Stimulated activated CD8-positive, alpha-beta memory T cell treated with anti-CD3 and anti-CD28 coated beads, Interleukin-2, amount 100 ng/mL, for 48 hours (primary cell): ENCODE results near the gene MLLT10.
"Not testable (repeated sequence)": the region's sequence is repeated elsewhere in the genome, so short reads cannot be mapped to it uniquely, and the experiment has no call there.

Source experiments
- DNase-seq, 2 donors: peaks; one replicate each; pipeline ENCODE4 v3.0.0-alpha.2; 2020; ENCODE audit warnings: low read depth in 2 of 2

MLLT10 gene

DNA sequence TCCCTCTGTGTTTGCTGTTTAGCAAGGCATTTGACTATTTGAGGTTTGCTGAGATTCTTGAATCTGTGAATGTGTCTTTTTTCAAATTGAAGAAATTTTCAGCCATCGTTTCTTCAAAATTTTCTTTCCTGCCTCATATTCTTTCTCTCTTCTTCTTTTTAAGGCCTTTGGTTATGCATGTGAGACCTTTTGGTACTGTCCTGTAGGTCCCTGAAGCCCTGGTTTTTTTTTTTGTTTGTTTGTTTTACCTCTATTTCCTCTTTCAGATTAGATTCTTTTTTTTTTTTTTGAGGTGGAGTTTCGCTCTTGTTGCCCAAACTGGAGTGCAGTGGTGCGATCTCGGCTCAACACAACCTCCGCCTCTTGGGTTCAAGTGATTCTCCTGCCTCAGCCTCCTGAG is 45.3 kb downstream of the MLLT10 start:
- DNase-seq = no peak

DNA sequence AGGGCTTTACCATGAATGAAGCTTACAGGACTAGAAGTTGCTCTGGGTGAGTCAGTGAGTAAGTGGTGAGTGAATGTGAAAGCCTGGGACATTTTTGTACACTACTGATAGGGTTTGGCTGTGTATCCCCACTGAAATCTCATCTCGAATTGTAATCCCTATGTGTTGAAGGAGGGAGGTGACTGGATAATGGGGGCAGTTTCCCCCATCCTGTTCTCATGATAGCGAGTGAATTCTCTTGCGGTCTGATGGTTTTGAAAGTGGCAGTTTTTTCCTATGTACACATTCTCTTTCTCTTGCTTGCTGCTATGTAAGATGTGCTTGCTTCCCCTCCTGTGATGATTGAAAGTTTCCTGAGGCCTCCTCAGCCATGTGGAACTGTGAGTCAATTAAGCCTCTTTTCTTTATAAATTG is 47.4 kb downstream of the MLLT10 start:
- DNase-seq = not testable (repeated sequence)

DNA sequence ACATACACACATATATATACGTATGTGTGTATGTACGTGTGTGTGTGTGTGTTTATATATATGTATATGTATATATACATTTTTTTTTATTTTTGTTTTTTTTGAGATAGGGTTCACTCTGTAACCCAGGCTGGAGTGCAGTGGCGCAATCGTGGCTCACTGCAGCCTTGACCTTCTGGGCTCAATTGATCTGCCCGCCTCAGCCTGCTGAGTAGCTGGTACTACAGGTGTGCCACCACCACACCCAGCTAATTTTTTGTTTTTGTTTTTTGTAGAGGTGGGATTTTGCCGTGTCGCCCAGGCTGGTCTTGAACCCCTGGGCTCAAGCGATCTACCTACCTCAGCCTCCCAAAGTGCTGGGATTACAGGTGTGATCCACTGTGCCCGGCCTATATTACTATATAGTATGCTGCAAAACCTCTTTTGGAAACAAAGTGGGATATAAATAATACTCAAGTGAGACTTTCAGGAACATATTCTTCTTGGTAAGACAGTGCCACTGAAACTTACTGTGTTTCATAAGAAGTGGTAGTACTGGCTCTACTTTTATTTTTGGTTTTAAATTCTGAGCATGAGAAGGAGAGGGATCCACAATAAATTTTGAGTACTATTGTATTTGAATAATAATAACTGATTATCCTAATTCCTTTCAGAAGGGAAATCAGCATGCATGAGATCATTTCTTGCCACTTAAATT is 51.0 kb downstream of the MLLT10 start:
- DNase-seq = no peak

DNA sequence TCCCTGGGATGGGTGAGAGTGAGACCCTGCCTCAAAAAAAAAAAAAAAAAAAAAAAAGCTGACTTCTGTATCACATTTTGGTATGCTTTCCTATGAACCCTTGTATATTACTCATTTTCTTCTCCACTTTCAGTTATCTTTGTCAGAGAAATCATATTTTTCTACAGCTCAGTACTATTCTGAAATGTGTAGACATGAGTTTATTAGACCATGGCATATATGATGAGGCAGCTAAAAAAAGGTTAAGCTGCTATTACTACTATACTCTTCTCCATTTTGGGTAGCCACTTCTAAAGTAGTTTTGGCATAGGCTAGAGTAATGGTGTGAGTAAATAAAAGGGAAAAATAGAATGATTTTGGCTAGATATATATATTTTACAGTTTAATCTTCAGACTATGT is 53.4 kb downstream of the MLLT10 start:
- DNase-seq = no peak

DNA sequence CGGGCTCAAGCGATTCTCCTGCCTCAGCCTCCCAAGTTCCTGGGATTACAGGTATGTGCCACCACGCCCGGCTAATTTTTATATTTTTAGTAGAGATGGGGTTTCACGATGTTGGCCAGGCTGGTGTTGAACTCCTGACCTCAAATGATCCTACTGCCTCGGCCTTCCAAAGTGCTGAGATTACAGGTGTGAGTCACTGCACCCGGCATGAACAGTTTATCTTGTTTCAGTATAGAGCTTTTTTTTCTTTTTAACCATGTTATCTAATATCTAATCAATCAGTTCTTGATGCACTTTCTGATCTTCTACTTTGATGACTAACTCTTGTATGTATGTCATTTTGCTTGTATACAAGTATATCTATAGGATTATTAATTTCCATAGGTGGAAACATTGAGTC is 54.1 kb downstream of the MLLT10 start:
- DNase-seq = not testable (repeated sequence)

DNA sequence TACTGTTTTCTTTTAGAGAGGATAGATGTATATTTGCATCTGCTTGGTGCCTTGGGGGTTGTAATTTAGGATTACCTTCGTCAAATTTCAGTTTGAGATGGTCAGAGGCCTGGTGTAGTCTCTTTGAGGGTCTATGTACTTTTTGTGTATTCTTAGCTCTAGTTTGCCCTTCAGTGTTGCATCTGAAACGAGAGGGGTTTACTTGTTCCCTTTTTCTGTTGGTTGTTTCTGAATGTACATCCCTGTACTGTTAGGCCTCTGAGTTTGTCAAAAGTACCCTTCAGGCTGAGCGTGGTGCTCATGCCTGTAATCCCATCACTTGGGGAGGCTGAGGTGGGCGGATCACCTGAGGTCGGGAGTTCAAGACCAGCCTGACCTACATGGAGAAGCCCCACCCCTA is 60.0 kb downstream of the MLLT10 start:
- no peak for DNase-seq

DNA sequence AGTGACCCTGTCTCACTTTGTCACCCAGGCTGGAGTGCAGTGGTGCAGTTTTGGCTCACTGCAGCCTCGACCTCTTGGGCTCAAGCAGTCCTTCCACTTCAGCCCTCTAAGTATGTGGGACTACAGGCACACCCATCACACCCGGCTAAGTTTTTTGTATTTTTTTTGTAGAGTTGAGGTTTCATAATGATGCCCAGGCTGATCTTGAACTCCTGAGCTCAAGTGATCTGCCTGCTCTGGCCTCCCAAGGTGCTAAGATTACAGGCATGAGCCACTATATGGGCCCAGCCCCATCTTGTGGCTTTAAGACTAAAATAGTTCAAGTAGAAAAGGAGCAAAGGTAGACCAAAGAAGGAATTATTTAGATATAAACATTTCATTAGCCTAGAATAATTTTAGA is 65.5 kb downstream of the MLLT10 start:
- no peak for DNase-seq

DNA sequence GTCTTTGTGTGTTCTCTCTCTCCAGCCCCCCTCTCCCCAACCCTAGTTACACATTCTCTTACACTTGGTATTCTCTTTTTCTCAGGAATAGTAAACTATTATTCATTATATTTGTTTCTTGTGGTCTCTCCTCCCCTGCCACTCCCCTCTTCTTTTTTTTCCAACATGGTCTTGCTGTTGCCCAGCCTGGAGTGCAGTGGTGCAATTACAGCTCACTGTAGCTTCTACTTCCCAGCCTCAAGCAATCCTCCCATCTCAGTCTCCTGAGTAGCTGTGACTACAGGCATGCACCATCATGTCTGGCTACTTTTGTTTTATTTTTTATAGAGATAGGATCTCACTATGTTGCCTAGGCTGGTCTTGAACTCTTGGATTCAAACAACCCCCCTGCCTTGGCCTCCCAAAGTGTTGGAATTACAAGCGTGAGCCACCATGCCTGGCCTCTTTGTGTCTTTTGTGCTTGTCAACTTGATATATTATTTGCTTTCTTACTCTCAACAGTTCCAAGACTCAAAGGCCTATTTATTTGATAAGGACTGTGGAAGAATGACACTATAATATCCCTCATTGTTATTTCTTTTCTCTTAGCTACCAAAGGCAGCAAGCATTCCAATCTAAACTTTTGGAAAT is 66.9 kb downstream of the MLLT10 start:
- DNase-seq = no peak

DNA sequence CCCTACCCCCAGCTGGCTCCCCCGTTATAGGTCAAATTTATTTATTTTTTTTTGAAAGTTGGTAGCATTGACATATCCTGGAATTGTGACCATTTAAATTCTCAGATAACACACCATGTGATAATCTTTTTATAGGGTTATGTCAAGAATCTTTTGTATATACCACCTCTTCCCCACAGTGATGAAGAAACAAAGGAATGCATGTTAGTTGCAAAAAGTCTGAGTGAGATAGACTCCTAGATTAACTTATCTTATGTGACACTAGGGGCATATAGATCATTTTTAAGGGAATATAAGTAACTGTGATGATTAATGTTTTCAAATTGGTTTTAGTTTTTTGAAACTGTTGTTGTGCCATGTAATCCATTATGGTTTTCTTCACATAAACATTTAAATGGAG is 68.3 kb downstream of the MLLT10 start:
- no peak for DNase-seq

DNA sequence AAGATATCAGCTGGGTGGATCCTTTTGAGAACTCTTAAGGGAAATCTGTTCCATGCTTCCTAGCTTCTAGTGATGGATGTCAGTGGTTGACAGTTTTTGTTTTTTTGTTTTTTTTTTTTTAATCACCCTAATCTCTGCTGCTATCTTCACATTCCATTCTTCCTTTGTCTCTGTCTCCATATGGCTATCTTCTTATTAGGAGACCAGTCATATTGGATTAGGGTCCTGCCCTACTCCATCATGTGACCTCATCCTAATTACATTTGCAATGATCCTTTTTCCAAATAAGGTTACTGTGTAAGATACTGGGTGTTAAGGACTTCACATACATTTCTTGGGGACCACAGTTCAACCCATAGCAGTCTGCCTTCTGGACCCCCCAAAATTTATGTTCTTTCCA is 69.7 kb downstream of the MLLT10 start:
- DNase-seq = no peak

DNA sequence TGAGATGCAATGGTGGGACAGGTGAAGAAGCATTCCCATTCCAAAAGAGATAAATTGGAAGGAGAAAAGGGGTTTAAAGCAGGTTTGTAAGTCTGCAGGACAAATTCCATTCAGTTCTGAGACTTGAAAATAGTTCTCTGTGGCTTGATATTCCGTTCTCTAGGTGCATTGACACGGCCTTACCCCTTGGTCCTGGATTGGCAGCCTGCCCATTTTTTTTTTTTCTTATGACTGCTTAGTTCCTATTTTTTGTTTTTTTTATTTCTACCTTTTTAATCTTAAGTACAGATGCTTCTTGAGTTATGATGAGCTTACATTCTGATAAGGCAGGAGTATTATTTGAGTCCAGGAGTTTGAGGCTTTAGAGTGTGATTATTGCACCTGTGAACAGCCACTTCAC is 70.6 kb downstream of the MLLT10 start:
- DNase-seq = no peak

DNA sequence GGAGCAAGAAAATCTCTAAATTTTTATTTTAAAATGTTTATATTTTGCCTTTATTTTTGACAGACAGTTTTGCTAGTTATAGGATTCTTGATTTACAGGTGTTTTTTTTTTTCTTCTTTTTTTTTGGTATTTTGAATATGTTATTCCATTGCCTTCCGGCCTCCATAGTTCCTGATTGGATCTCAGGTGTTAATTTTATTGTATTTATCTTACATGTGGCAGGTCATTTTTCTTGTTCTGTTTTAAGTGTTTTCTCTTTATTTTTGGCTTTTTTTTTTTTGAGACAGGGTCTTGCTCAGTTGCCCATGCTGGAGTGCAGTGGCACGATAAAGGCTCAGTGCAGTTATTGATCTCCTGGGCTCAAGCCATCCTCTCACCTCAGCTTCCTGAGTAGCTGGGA is 73.9 kb downstream of the MLLT10 start:
- no peak for DNase-seq

DNA sequence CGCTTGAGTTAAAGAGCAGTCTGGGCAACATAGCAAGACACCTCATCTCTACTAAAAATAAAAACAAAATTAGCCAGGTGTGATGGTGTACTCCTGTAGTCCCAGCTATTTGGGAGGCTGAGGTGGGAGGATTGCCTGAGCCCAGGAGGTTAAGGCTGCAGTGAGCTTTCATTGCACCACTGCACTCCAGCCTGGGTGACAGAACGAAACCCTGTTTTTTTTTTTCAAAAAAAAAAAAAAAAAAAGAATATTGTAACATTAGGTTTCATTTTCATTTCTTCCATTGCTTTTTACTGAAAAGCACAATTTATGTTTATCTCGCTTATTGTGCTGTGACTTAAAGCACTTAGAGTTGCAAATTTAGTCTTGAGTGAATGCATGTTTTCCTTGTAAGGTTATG is 80.0 kb downstream of the MLLT10 start:
- DNase-seq = no peak

DNA sequence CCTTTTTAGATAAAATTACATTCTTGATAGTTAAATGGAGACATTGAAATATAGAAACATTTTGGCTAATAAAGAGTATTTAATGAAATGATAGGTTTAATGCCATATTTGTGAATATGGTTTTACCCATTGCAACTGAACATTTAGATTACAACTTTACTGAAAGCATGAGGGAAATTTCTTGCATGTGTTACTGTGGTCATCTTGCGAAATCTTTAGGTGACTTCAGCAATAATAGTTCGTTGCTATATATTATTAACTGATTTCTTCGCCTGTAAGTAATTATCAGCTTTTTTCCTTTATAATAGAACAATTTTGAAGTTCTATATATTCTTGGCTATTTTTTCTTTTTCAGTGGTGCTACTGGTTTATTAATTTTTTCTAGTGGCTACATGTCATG is 83.2 kb downstream of the MLLT10 start:
- DNase-seq = no peak

DNA sequence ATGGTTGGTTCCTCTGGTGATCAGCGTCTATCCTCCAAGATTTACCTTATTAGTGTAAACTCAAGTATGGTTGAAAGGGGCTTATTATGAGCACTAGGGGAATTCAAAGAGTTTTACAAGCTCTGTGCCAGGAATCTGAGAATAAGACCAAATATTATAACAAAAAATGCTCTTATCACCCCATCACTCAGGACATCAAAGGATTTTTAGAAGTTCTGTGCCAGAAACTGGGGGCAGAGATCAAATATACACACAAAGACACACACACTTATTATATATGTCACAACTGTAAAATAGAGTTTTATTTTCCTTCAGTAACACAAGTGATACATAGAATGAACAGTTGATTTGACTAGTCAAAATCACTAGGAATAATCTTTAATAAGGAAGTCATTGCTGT is 89.3 kb downstream of the MLLT10 start:
- no peak for DNase-seq

DNA sequence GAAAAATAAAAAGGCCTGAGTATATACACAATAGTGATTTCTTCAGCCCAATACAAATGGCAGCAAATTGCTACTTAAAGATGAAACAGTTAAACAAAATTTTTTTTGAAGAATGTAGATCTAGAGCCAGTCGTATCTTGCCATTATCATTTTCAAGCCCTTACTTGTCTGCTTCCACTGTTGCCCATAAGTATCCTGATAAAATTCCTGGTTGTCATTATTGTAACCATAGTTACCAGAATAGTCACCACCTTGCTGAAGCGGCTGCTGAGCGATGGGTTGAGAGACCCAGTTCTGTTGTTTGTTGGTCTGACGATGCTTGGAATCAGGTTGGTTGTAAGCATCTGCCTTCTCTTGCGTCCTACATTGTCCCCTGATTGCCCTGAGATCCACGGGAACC is 90.4 kb downstream of the MLLT10 start:
- DNase-seq = not testable (repeated sequence)

DNA sequence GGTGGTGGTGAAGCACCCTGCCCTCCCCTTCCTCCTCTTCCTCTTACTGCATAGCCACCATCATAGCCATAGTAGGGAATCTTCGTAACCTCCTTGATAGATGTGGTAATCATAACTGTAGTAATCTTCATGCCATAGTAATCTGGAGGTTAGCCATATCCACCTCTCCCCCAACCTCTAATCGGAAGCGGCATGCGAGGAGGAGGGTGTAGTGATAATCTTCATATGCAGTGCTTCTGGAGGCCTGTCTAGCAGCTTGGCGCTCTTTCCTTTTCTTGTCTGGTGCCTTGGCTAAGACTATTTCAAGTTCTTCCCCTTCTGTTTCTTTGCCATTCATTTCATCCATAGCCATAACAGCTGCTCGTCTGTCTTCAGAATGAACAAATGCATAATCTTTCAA is 90.9 kb downstream of the MLLT10 start:
- DNase-seq = no peak

DNA sequence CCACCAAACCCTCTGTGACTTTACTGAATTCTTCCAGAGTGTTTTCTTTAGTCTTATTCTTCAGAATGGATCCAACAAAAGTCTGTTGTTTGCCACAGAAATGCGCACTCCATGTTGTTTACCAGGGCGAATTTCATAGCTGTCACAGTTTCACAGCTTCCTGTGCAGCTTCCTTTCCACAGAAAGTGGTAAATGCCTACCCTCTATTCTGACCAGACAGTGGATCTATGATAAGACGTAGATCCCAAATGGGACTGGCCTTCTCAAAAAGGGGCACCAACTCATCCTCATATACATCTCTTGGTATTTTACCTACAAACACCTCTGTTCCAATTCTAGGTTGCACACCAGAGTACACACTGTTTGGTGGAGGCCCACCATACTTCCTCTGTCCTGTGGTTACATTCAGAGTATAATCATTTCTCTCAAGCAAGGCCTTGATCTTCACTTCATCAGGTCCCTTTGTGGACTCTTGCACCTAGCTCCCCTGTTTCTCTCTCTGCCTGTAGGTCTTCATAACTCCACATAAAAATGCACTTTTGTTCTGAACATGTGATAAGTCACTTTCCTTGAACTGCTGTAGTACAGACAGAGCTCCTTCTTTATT is 91.7 kb downstream of the MLLT10 start:
- no peak for DNase-seq

DNA sequence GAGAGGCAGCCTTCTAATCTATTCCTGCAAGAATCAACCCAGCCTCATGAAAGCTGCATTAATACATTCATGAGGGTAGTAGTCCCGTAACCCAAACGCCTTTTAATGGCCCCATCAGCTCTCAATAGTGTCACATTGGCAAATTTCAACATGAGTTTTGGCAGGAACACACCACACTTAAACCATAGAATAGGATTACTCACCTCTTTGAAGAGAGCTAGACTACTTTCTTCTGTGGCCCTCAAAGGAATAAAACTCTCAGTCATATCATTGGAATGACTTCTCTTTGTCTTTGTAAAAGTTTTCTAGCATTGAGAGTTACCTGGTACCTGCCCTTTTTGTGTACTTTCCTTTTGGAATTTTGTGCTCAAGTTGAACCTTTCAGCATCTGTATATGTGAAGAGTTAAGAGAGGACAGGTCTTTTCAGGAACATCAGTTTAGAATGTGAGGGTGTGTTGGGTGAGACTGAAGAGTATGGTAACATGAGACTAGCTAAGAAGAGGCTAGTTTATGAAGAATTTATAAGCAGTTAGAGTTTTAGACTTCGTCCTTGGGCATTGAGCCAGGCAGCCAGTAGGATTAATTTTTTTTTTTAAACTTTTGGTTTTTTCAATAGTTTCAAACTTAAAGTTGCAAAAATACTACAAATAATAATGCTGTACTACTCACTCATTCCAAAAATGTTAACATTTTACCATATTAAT is 92.6 kb downstream of the MLLT10 start:
- DNase-seq = no peak

DNA sequence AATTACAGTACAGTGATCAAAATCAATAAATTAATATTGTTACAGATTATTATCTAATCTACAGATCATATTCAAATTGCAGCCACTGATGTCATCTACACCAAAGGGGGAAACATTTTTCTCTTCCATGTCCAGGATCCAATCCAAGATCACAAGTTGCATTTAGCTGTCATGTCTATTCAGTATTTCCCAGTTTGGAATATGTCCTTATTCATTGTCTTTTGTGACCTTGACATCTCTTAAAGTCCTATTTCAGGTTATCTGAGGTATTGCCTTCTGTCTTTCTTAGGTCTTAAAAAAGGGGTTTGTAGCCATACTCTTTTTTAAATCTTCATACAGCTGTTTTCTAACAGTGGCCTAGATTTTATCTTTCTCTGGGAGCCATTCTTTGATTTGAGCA is 93.3 kb downstream of the MLLT10 start:
- no peak for DNase-seq

DNA sequence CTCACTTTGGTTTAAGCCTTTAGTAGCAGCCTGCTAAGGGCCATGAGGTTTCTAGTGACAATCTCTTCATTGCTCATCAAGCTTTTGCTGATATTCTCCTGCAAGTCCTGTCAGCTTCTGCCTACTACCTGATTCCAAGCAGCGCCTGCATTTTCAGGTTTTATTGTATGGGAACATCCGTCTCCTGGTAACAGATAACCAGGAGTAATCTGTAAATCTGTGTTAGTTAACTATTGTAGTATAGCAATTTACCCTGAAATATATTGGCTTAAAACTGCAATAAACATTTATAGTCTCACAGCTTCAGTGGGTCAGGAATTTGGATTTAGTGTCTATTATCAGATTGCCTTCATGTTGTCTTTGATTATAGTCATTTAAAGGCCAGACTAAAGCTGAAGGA is 94.0 kb downstream of the MLLT10 start:
- DNase-seq = no peak

DNA sequence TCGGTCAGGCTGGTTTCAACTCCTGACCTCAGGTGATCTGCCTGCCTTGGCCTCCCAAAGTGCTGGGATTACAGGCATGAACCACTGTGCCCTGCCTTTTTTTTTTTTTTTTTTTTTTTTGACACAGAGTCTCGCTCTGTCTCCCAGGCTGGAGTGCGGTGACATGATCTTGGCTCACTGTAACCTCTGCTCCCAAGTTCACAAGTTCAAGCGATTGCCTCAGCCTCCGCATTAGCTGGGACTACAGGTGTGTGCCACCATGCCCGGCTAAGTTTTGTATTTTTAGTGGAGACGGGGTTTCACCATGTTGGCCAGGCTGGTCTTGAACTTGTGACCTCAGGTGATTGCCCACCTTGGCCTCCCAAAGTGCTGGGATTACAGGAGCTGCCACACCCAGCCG is 94.6 kb downstream of the MLLT10 start:
- not testable (repeated sequence) for DNase-seq
